SU-DHL-6 (cell line): ENCODE measurements around the gene DYRK1B.

Experiments
- EZH2phosphoT487 ChIP-seq: fragments of 200-600 bp; sonication (generic), shearing (Covaris generic); conservative IDR thresholded peaks from 2 replicates; pipeline ENCODE4 v1.6.1; 2018; ENCODE audit warnings: mild to moderate bottlenecking, antibody characterized with exemption, low read length, moderate library complexity, mixed read lengths
- TF ChIP-seq, protein P1 (sequence below): fragments of 200-600 bp; sonication (generic); IDR thresholded peaks from one replicate; pipeline ENCODE4 v1.5.1; 2017; ENCODE audit warnings: antibody characterized with exemption, mild to moderate bottlenecking, low read length, moderate library complexity; ENCODE audit not compliant: insufficient read depth, poor library complexity, severe bottlenecking

DNA sequence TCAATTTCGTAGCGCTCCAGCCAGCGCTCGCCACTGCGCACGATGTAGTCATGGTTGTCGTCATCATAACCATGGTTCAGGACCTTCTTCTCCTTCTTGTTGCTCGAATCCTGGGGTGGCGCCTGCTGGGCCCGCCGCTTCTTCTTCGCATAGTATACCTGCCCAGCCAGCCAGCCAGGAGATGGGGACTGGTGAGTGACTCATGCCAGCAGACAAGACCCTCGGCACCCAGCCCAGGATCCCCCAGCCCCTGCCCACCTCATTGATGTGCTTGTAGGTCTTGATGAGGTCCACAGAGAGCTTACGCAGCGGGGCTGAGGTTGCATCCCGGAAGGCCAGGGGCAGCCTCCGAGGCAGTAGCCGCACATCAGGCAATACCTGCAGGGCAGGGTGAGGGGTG, 3.6 kb downstream of the DYRK1B start:
- TF ChIP-seq, protein P1, sequence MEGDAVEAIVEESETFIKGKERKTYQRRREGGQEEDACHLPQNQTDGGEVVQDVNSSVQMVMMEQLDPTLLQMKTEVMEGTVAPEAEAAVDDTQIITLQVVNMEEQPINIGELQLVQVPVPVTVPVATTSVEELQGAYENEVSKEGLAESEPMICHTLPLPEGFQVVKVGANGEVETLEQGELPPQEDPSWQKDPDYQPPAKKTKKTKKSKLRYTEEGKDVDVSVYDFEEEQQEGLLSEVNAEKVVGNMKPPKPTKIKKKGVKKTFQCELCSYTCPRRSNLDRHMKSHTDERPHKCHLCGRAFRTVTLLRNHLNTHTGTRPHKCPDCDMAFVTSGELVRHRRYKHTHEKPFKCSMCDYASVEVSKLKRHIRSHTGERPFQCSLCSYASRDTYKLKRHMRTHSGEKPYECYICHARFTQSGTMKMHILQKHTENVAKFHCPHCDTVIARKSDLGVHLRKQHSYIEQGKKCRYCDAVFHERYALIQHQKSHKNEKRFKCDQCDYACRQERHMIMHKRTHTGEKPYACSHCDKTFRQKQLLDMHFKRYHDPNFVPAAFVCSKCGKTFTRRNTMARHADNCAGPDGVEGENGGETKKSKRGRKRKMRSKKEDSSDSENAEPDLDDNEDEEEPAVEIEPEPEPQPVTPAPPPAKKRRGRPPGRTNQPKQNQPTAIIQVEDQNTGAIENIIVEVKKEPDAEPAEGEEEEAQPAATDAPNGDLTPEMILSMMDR = no peak
- no peak for TF ChIP-seq EZH2phosphoT487
